Liver (tissue), 9 donors: ENCODE data around the gene MED12L. TPM values are rescaled to one million over a fixed set of nuclear protein-coding genes. Genes with fewer than 3 reads are reported as not detected.

Experiments
- DNase-seq: peaks from one replicate; pipeline ENCODE4 v3.0.0-alpha.2; 2017; ENCODE audit warnings: low spot score
- H3K27ac ChIP-seq, 2 donors: one replicate each; pipeline ENCODE4 v1.7.0; 2013; ENCODE audit warnings: inconsistent platforms in 2 of 2, low read length in 2 of 2, control low read depth in 1 of 2, low read depth in 1 of 2, mild to moderate bottlenecking in 1 of 2
- H3K27me3 ChIP-seq, 4 donors: one replicate each; pipeline versions ENCODE4 v1.6.1 to v1.7.0; 2013; ENCODE audit warnings: low read length in 3 of 4, inconsistent platforms in 1 of 4, mild to moderate bottlenecking in 1 of 4, moderate library complexity in 1 of 4; ENCODE audit not compliant: control insufficient read depth in 4 of 4, insufficient read depth in 4 of 4
- H3K36me3 ChIP-seq, 4 donors: one replicate each; pipeline versions ENCODE4 v1.6.1 to v1.7.0; 2013; ENCODE audit warnings: low read length in 3 of 4, mild to moderate bottlenecking in 3 of 4, low read depth in 1 of 4, moderate library complexity in 1 of 4; ENCODE audit not compliant: control insufficient read depth in 4 of 4, insufficient read depth in 3 of 4
- H3K4me1 ChIP-seq, 4 donors: one replicate each; pipeline versions ENCODE4 v1.6.1 to v1.7.0; 2013; ENCODE audit warnings: low read length in 3 of 4, mild to moderate bottlenecking in 3 of 4, moderate library complexity in 1 of 4; ENCODE audit not compliant: control insufficient read depth in 4 of 4, insufficient read depth in 4 of 4
- H3K4me3 ChIP-seq, 3 donors: one replicate each; pipeline versions ENCODE4 v1.6.1 to v1.7.0; 2013; ENCODE audit warnings: low read length in 3 of 3, control low read depth in 1 of 3, low read depth in 1 of 3, mild to moderate bottlenecking in 1 of 3
- H3K9ac ChIP-seq, 2 donors: one replicate each; pipeline ENCODE4 v1.7.0; 2013; ENCODE audit warnings: low read length in 2 of 2, mild to moderate bottlenecking in 2 of 2, moderate library complexity in 2 of 2, control low read depth in 1 of 2, low read depth in 1 of 2
- H3K9me3 ChIP-seq, 4 donors: one replicate each; pipeline versions ENCODE4 v1.6.1 to v1.7.0; 2013; ENCODE audit warnings: low read length in 3 of 4; ENCODE audit not compliant: control insufficient read depth in 4 of 4
- ATF3 ChIP-seq: IDR thresholded peaks from 2 replicates; pipeline ENCODE4 v1.6.1; 2016; ENCODE audit warnings: antibody characterized with exemption
- CTCF ChIP-seq: fragments of 150-350 bp; IDR thresholded peaks from 2 replicates; pipeline ENCODE4 v1.5.1; 2017; ENCODE audit warnings: improper control_type of control experiment, low read depth, low read length; ENCODE audit not compliant: missing input control
- FOXA1 ChIP-seq: IDR thresholded peaks from 2 replicates; pipeline ENCODE4 v1.6.1; 2016; ENCODE audit warnings: antibody characterized with exemption
- FOXA2 ChIP-seq: IDR thresholded peaks from 2 replicates; pipeline ENCODE4 v1.6.1; 2016; ENCODE audit warnings: antibody characterized with exemption
- GABPA ChIP-seq, 2 donors: IDR thresholded peaks in 1 of 2; conservative IDR thresholded peaks in 1 of 2; 2 replicates each; pipeline ENCODE4 v1.6.1; 2016; ENCODE audit warnings: antibody characterized with exemption in 2 of 2, mild to moderate bottlenecking in 1 of 2, moderate library complexity in 1 of 2
- HNF4A ChIP-seq, 2 donors: conservative IDR thresholded peaks; 2 replicates each; pipeline ENCODE4 v1.6.1; 2016; ENCODE audit warnings: antibody characterized with exemption in 2 of 2, mild to moderate bottlenecking in 2 of 2
- HNF4G ChIP-seq: IDR thresholded peaks from 2 replicates; pipeline ENCODE4 v1.6.1; 2016; ENCODE audit warnings: antibody characterized with exemption
- JUND ChIP-seq, 2 donors: IDR thresholded peaks; 2 replicates each; pipeline ENCODE4 v1.6.1; 2016; ENCODE audit warnings: antibody characterized with exemption in 2 of 2
- NR2F2 ChIP-seq: IDR thresholded peaks from 2 replicates; pipeline ENCODE4 v1.6.1; 2016; ENCODE audit warnings: antibody characterized with exemption
- RAD21 ChIP-seq, 2 donors: IDR thresholded peaks; 2 replicates each; pipeline ENCODE4 v1.6.1; 2016; ENCODE audit warnings: antibody characterized with exemption in 2 of 2, mild to moderate bottlenecking in 2 of 2
- RXRA ChIP-seq, 2 donors: IDR thresholded peaks; 2 replicates each; pipeline ENCODE4 v1.6.1; 2017 to 2018; ENCODE audit warnings: antibody characterized with exemption in 2 of 2, mild to moderate bottlenecking in 1 of 2
- YY1 ChIP-seq: IDR thresholded peaks from 2 replicates; pipeline ENCODE4 v1.6.1; 2016; ENCODE audit warnings: antibody characterized with exemption, mild to moderate bottlenecking
- ZBTB33 ChIP-seq: IDR thresholded peaks from 2 replicates; pipeline ENCODE4 v1.6.1; 2016; ENCODE audit warnings: antibody characterized with exemption
- WGBS: extraction: QIAGEN DNeasy Blood & Tissue Kit; methylation state at CpG from one replicate; pipeline ENCODE4 v1.1.7; 2013; 5-methylcytosine and 5-hydroxymethylcytosine counted together
- polyA plus RNA-seq, 2 donors: library from polyadenylated mRNA; stranded (reverse) in 1 of 2; unstranded in 1 of 2; fragments of 200-250 nt in 1 of 2; fragments of >200 nt in 1 of 2; fragmentation: Nextera tagmentation in 1 of 2; extraction: Ambion mirVana in 1 of 2; gene quantifications; one replicate each; pipeline versions ENCODE4 v1.2.1 to v1.2.3, GENCODE V29; 2013 to 2015
- total RNA-seq, 2 donors: library from RNA; depleted of rRNA; stranded (reverse); fragments of >200 nt; gene quantifications; one replicate each; pipeline ENCODE4 v1.2.3, GENCODE V29; 2014
- TF ChIP-seq, protein P1 (sequence below): IDR thresholded peaks from 2 replicates; pipeline ENCODE4 v1.6.1; 2016; ENCODE audit warnings: antibody characterized with exemption
- TF ChIP-seq, protein P2 (sequence below): IDR thresholded peaks from 2 replicates; pipeline ENCODE4 v1.6.1; 2016; ENCODE audit warnings: antibody characterized with exemption, mild to moderate bottlenecking
- donor health status: healthy.
- donor health status: healthy.
- donor health status: healthy.
- donor health status: healthy.
- donor health status: healthy.

The MED12L gene
- total and polyA plus RNA-seq, 4 donors: 0.02 to 2.1 (median 0.49) TPM

- H3K4me1 ChIP-seq: peaks cover 0 to 7% (median 3%) of the 10 kb centered on the region in 4 donors
- no peaks in the 10 kb centered on the region for H3K9me3 ChIP-seq
- WGBS: 92% methylated on average over 6 of the region's 6 CpGs
- no peak overlapping the region for H3K27ac ChIP-seq
- no peak overlapping the region for H3K4me3 ChIP-seq
- no peak overlapping the region for H3K9ac ChIP-seq
- no peaks in the 10 kb centered on the region for H3K36me3 ChIP-seq
- no peak for DNase-seq
- TF ChIP-seq ZBTB33: no peak
- TF ChIP-seq, protein P1, sequence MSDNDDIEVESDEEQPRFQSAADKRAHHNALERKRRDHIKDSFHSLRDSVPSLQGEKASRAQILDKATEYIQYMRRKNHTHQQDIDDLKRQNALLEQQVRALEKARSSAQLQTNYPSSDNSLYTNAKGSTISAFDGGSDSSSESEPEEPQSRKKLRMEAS: no peak
- no peak for TF ChIP-seq FOXA1
- TF ChIP-seq, protein P2, sequence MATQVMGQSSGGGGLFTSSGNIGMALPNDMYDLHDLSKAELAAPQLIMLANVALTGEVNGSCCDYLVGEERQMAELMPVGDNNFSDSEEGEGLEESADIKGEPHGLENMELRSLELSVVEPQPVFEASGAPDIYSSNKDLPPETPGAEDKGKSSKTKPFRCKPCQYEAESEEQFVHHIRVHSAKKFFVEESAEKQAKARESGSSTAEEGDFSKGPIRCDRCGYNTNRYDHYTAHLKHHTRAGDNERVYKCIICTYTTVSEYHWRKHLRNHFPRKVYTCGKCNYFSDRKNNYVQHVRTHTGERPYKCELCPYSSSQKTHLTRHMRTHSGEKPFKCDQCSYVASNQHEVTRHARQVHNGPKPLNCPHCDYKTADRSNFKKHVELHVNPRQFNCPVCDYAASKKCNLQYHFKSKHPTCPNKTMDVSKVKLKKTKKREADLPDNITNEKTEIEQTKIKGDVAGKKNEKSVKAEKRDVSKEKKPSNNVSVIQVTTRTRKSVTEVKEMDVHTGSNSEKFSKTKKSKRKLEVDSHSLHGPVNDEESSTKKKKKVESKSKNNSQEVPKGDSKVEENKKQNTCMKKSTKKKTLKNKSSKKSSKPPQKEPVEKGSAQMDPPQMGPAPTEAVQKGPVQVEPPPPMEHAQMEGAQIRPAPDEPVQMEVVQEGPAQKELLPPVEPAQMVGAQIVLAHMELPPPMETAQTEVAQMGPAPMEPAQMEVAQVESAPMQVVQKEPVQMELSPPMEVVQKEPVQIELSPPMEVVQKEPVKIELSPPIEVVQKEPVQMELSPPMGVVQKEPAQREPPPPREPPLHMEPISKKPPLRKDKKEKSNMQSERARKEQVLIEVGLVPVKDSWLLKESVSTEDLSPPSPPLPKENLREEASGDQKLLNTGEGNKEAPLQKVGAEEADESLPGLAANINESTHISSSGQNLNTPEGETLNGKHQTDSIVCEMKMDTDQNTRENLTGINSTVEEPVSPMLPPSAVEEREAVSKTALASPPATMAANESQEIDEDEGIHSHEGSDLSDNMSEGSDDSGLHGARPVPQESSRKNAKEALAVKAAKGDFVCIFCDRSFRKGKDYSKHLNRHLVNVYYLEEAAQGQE: no peak
- no peak for TF ChIP-seq RXRA (IDR thresholded peaks at IDR 0.05)
- no peak for TF ChIP-seq HNF4A (conservative IDR thresholded peaks at IDR 0.05)
- no peak for TF ChIP-seq CTCF
- no peak for TF ChIP-seq NR2F2
- TF ChIP-seq FOXA2: no peak
- no peak for TF ChIP-seq ATF3
- TF ChIP-seq RAD21 (IDR thresholded peaks at IDR 0.05): no peak
- no peak for TF ChIP-seq GABPA (IDR thresholded peaks at IDR 0.05 in 1 of 2, conservative IDR thresholded peaks at IDR 0.05 in 1 of 2)
- TF ChIP-seq JUND (IDR thresholded peaks at IDR 0.05): no peak
- no peak for TF ChIP-seq YY1
- no peaks in the 10 kb centered on the region for H3K27me3 ChIP-seq
Measured at GRCh38 chr3:151205482-151205881, 120.0 kb downstream of the MED12L start.

DNA sequence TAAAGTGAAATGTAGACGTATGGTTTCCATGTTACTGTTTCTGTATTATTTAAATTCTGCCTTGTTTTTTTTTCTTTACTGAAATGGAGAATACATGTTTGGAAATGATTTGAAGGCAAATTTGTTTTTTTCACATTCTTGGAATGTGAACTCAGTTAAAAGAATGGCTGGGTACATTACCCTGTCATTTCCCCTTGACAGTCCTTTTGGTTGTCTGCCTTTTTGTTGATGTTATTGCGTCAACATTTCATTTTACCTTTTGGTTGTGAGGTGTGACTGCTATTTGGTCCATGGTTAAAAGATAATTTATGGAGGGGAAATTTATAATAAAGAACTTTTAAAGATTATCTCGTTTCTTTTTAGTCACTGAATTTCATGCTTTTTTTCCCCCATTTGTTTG, 120.7 kb downstream of the MED12L start:
- Histone ChIP-seq H3K27ac (no peak overlapping the region), H3K27me3 (no peaks in the 10 kb centered on the region), H3K9me3 (no peaks in the 10 kb centered on the region), H3K4me1 (peaks cover 2 to 12% (median 8%) of the 10 kb centered on the region in 4 donors), H3K36me3 (no peaks in the 10 kb centered on the region), H3K9ac (no peak overlapping the region), H3K4me3 (no peak overlapping the region)
- no peak for DNase-seq
- TF ChIP-seq HNF4G (no peak), JUND (IDR thresholded peaks at IDR 0.05) (no peak)
- 88% methylated on average over 3 of the region's 3 CpGs for WGBS
